Epithelial cell of proximal tubule (primary cell): Measurements from ENCODE around the gene CSRNP2. TPM values are rescaled to one million over a fixed set of nuclear protein-coding genes. Genes with fewer than 3 reads are reported as not detected.
"Not testable (repeated sequence)": the region's sequence is repeated elsewhere in the genome, so short reads cannot be mapped to it uniquely, and the experiment has no call there.

ENCODE experiments used
- DNase-seq: peaks from one replicate; pipeline ENCODE4 v3.0.0-alpha.2; 2011; ENCODE audit warnings: low read depth
- H3K4me3 ChIP-seq: 2 replicates; pipeline ENCODE4 v1.5.1; 2011; ENCODE audit warnings: low read depth, mild to moderate bottlenecking, low read length
- total RNA-seq: library from RNA; depleted of rRNA; stranded (reverse); fragments of >200 nt; gene quantifications from 2 replicates; pipeline ENCODE4 v1.2.3, GENCODE V29; 2015
- TF ChIP-seq, protein P1 (sequence below): conservative IDR thresholded peaks from 2 replicates; pipeline ENCODE4 v1.5.1; 2012; ENCODE audit warnings: low read depth, mild to moderate bottlenecking, low read length

Gene CSRNP2
- total RNA-seq, 1 donor from 2014 or later = 25.1 TPM

- TF ChIP-seq, protein P1, sequence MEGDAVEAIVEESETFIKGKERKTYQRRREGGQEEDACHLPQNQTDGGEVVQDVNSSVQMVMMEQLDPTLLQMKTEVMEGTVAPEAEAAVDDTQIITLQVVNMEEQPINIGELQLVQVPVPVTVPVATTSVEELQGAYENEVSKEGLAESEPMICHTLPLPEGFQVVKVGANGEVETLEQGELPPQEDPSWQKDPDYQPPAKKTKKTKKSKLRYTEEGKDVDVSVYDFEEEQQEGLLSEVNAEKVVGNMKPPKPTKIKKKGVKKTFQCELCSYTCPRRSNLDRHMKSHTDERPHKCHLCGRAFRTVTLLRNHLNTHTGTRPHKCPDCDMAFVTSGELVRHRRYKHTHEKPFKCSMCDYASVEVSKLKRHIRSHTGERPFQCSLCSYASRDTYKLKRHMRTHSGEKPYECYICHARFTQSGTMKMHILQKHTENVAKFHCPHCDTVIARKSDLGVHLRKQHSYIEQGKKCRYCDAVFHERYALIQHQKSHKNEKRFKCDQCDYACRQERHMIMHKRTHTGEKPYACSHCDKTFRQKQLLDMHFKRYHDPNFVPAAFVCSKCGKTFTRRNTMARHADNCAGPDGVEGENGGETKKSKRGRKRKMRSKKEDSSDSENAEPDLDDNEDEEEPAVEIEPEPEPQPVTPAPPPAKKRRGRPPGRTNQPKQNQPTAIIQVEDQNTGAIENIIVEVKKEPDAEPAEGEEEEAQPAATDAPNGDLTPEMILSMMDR = no peak
- no peak for DNase-seq
- no peak overlapping the region for H3K4me3 ChIP-seq
These were observed 3.3 kb downstream of the CSRNP2 start for GRCh38 chr12:51080136-51080535.

DNA sequence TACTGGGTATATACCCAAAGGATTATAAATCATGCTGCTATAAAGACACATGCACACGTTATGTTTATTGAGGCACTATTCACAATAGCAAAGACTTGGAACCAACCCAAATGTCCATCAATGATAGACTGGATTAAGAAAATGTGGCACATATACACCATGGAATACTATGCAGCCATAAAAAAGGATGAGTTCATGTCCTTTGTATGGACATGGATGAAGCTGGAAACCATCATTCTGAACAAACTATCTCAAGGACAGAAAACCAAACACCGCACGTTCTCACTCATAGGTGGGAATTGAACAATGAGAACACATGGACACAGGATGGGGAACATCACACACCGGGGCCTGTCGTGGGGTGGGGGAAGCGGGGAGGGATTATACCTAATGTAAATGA lies 4.5 kb downstream of the CSRNP2 start:
- not testable (repeated sequence) for H3K4me3 ChIP-seq, DNase-seq

DNA sequence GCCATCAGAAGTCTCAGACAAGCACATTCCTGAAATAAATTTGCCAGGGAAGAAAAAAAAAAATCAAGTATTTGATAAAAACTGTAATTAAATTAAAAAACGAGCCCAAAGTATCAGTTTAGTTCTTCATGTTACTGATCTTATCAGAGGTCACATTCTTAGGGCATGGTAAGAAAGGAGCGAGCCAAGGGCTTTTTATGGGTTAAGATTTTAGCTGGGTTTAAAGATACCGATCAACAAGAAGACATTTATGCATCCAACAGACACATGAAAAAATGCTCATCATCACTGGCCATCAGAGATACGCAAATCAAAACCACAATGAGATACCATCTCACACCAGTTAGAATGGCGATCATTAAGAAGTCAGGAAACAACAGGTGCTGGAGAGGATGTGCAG lies 5.0 kb downstream of the CSRNP2 start:
- H3K4me3 ChIP-seq, DNase-seq: not testable (repeated sequence)

DNA sequence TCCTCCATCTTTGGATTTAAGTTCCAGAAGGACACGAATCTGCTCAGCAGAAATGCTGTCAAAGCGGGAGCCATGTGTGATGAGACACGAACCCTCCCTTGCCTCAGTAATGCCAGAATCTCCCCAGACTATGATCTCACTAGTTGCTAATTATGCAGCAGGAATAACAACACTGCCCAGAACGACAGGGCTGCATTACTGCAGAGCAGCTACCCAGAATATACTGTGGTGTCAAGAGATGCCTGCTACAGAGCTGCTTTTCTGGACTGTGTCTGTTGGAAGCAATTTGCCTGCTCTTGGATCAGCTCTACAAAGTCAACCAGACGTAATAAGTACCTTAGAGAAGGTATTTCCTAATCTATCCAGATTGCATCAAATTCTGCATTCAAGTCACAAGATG lies 5.5 kb downstream of the CSRNP2 start:
- TF ChIP-seq, protein P1 = no peak
- no peak for DNase-seq
- no peak overlapping the region for H3K4me3 ChIP-seq

DNA sequence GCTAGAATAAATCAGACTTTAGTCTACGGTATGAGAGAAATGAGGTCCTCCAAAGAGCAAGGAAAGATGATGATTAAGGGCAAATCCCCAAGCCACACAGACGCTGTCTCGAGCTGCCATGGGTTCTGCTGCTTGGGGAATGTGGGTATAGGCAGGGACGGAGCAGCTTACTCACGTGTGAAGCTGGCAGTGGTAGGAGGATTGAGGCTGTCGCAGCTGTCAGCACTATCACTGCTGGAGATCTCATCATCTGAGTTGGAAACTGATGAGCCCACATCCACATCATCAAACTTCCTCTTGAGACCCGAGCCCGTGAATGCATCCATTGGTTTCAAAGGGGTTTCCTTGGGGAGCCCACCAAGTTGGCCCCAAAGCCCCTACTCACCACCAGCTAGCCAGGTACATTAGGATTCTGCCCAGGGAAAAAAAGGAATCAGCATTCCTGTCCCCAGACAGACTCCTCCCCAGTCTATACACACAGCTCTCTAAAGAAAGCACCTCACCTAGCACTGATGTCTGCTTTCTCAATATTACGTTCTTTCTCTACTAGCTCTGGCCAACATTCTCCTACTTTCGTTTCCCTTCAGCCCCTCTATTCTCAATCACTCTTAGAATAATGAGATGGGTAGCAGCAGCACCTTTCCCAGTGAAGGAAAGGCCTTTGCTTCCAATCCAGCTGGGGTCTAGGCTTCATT lies 7.0 kb downstream of the CSRNP2 start:
- DNase-seq = no peak
- TF ChIP-seq, protein P1 = no peak
- H3K4me3 ChIP-seq = no peak overlapping the region

GRCh38 chr12:51075390-51075789 lies 8.0 kb downstream of the CSRNP2 start:
- no peak for DNase-seq
- TF ChIP-seq, protein P1 = no peak
- no peak overlapping the region for H3K4me3 ChIP-seq

- DNase-seq = no peak
- TF ChIP-seq, protein P1 = no peak
These were observed 11.7 kb downstream of the CSRNP2 start for GRCh38 chr12:51071663-51072062.

GRCh38 chr12:51070004-51070403 lies 13.4 kb downstream of the CSRNP2 start:
- TF ChIP-seq, protein P1 = no peak
- no peak for DNase-seq

More at GRCh38 chr12:51071663-51072062, 11.7 kb downstream of the CSRNP2 start:
- no peak overlapping the region for H3K4me3 ChIP-seq

More at GRCh38 chr12:51070004-51070403, 13.4 kb downstream of the CSRNP2 start:
- H3K4me3 ChIP-seq = no peak overlapping the region
